ENCODE results near the gene CDC42BPB.

The CDC42BPB gene, protein sequence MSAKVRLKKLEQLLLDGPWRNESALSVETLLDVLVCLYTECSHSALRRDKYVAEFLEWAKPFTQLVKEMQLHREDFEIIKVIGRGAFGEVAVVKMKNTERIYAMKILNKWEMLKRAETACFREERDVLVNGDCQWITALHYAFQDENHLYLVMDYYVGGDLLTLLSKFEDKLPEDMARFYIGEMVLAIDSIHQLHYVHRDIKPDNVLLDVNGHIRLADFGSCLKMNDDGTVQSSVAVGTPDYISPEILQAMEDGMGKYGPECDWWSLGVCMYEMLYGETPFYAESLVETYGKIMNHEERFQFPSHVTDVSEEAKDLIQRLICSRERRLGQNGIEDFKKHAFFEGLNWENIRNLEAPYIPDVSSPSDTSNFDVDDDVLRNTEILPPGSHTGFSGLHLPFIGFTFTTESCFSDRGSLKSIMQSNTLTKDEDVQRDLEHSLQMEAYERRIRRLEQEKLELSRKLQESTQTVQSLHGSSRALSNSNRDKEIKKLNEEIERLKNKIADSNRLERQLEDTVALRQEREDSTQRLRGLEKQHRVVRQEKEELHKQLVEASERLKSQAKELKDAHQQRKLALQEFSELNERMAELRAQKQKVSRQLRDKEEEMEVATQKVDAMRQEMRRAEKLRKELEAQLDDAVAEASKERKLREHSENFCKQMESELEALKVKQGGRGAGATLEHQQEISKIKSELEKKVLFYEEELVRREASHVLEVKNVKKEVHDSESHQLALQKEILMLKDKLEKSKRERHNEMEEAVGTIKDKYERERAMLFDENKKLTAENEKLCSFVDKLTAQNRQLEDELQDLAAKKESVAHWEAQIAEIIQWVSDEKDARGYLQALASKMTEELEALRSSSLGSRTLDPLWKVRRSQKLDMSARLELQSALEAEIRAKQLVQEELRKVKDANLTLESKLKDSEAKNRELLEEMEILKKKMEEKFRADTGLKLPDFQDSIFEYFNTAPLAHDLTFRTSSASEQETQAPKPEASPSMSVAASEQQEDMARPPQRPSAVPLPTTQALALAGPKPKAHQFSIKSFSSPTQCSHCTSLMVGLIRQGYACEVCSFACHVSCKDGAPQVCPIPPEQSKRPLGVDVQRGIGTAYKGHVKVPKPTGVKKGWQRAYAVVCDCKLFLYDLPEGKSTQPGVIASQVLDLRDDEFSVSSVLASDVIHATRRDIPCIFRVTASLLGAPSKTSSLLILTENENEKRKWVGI (N-terminal part only)

DNA sequence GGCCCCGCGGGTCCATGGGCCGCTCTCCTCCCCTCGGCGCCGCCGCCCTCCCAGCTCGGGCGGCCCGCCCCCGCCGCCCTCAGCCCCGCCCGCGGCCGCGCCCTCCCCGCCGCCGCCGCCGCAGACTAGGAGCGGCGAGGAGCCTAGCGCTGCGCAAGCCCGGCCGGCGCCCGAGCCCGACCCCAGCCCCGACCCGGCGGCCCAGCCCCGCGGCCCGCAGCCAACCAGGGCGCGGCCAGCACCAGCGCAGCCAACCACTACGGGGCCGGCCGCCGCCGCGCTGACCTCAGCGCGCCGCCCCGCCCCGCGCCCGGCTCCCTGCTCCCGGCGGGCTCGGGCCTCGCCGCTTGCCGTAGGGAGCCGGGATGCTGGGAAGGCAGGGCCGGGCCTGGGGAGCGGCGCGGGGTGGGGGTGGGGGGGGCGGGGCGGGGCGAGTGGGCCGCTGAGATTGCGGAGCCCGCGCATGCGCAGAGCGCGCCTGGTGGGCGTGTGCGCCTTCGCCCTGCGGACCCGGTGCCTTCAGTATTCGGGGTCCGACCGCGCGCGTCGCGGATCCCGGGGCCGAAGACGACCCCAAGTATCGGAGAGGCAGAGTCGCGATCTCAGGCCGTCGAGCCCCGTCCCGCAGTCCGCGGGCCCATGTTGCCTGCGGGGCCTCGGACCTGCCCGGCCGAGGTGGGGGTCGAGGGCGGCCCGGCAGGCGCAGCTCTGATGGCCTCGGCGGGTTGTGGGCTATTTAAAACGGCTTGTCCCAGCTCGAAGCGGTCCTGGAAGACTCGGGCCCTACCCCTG, at the start of gene CDC42BPB:
Gene CDC42BPB, minus strand, starts transcription at position 178 of the 792 bp plus-strand sequence. CDS start 376 bp downstream, outside the sequence.
- peak within 1 kb of the TSS; percentile 53; the same call in 1 of the 2 replicates for H3K27ac ChIP-seq (ENCODE audit: low read depth, low read length)
- no peaks in the 10 kb centered on the region for H3K36me3 ChIP-seq (ENCODE audit: insufficient read depth, low read length)
- H3K4me3 ChIP-seq (ENCODE audit: low read depth, low read length) = peak within 1 kb of the TSS; percentile 100
- peaks cover 18% of the 10 kb centered on the region for H3K4me1 ChIP-seq (ENCODE audit: control insufficient read depth, insufficient read depth, low read length, unreplicated experiment)
- H3K79me2 ChIP-seq (ENCODE audit: control insufficient read depth, insufficient read depth, low read length, unreplicated experiment) = peaks cover 57% of the 10 kb centered on the region
- peak within 1 kb of the TSS; percentile 99 for H2AFZ ChIP-seq (ENCODE audit: low read length, unreplicated experiment)
- no peaks in the 10 kb centered on the region for H3K27me3 ChIP-seq (ENCODE audit: insufficient read depth, low read length)

- no peak overlapping the region for H3K4me3 ChIP-seq (ENCODE audit: low read depth, low read length)
- H3K36me3 ChIP-seq (ENCODE audit: insufficient read depth, low read length) = no peaks in the 10 kb centered on the region
- H3K79me2 ChIP-seq (ENCODE audit: control insufficient read depth, insufficient read depth, low read length, unreplicated experiment) = no peaks in the 10 kb centered on the region
- H3K27ac ChIP-seq (ENCODE audit: low read depth, low read length) = no peak overlapping the region
- H3K4me1 ChIP-seq (ENCODE audit: control insufficient read depth, insufficient read depth, low read length, unreplicated experiment) = peaks cover 18% of the 10 kb centered on the region
- H2AFZ ChIP-seq (ENCODE audit: low read length, unreplicated experiment) = no peak overlapping the region
- H3K27me3 ChIP-seq (ENCODE audit: insufficient read depth, low read length) = peaks cover 6% of the 10 kb centered on the region; the same call in 1 of the 2 replicates
Measured at GRCh38 chr14:103105580-103106150, 48.3 kb upstream of the CDC42BPB start.

- Histone ChIP-seq H3K4me3 (ENCODE audit: low read depth, low read length) (no peak overlapping the region), H3K4me1 (ENCODE audit: control insufficient read depth, insufficient read depth, low read length, unreplicated experiment) (peaks cover 10% of the 10 kb centered on the region), H3K79me2 (ENCODE audit: control insufficient read depth, insufficient read depth, low read length, unreplicated experiment) (no peaks in the 10 kb centered on the region), H3K27me3 (ENCODE audit: insufficient read depth, low read length) (peaks cover 6% of the 10 kb centered on the region; the same call in 1 of the 2 replicates), H3K36me3 (ENCODE audit: insufficient read depth, low read length) (no peaks in the 10 kb centered on the region), H2AFZ (ENCODE audit: low read length, unreplicated experiment) (no peak overlapping the region), H3K27ac (ENCODE audit: low read depth, low read length) (no peak overlapping the region)
Measured at GRCh38 chr14:103104654-103105452, 47.5 kb upstream of the CDC42BPB start.

DNA sequence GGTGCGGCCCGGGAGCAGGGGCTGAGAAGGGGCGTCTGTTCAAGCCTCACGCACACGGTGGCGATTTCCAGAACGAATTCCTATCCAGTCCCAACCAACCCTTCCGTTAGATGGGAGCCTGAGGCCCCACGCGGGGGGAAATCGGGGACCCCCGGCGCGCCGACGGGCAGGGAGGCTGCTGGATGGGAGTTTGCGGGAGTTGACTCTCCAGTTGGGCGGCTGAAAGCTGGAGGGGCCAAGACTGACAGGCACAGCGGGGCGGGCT, 47.0 kb upstream of the CDC42BPB start:
- Histone ChIP-seq H2AFZ (ENCODE audit: low read length, unreplicated experiment) (no peak overlapping the region), H3K4me1 (ENCODE audit: control insufficient read depth, insufficient read depth, low read length, unreplicated experiment) (peaks cover 7% of the 10 kb centered on the region), H3K36me3 (ENCODE audit: insufficient read depth, low read length) (no peaks in the 10 kb centered on the region), H3K27ac (ENCODE audit: low read depth, low read length) (no peak overlapping the region), H3K79me2 (ENCODE audit: control insufficient read depth, insufficient read depth, low read length, unreplicated experiment) (no peaks in the 10 kb centered on the region), H3K27me3 (ENCODE audit: insufficient read depth, low read length) (peaks cover 6% of the 10 kb centered on the region; the same call in 1 of the 2 replicates), H3K4me3 (ENCODE audit: low read depth, low read length) (peak overlapping the region; percentile 67; the same call in 1 of the 2 replicates)

GRCh38 chr14:103103461-103104388, 46.4 kb upstream of the CDC42BPB start:
- Histone ChIP-seq H3K79me2 (ENCODE audit: control insufficient read depth, insufficient read depth, low read length, unreplicated experiment) (no peaks in the 10 kb centered on the region), H2AFZ (ENCODE audit: low read length, unreplicated experiment) (no peak overlapping the region), H3K4me1 (ENCODE audit: control insufficient read depth, insufficient read depth, low read length, unreplicated experiment) (peaks cover 4% of the 10 kb centered on the region), H3K27me3 (ENCODE audit: insufficient read depth, low read length) (peaks cover 6% of the 10 kb centered on the region; the same call in 1 of the 2 replicates), H3K4me3 (ENCODE audit: low read depth, low read length) (peak overlapping the region; percentile 67), H3K27ac (ENCODE audit: low read depth, low read length) (no peak overlapping the region), H3K36me3 (ENCODE audit: insufficient read depth, low read length) (no peaks in the 10 kb centered on the region)

DNA sequence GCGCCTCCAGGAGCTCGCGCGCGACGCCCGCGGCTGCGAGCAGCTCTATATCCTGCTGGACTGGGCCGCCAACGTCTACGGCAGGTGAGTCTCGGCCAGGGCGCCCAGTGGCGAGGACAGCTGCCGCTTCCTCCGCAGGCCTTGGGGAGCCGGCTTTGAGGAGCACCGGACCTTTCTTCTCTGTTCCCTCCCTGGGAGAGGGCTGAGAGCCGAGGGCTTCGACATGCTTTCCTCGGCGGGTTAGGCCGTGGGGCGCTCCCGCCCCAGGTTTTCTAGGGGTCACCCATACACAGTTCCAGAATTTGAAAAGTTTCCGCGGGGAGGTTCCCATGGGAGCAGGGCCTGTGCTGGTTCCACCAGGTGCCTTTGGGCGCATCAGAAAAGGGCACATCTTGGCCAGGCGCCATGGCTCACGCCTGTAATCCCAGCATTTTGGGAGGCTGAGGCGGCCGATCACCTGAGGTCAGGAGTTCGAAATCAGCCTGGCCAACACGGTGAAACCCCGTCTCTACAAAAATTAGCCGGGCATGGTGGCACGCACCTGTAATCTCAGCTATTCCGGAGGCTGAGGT, 45.4 kb upstream of the CDC42BPB start:
- Histone ChIP-seq H2AFZ (ENCODE audit: low read length, unreplicated experiment) (no peak overlapping the region), H3K36me3 (ENCODE audit: insufficient read depth, low read length) (no peaks in the 10 kb centered on the region), H3K79me2 (ENCODE audit: control insufficient read depth, insufficient read depth, low read length, unreplicated experiment) (no peaks in the 10 kb centered on the region), H3K27ac (ENCODE audit: low read depth, low read length) (no peak overlapping the region), H3K4me3 (ENCODE audit: low read depth, low read length) (no peak overlapping the region), H3K27me3 (ENCODE audit: insufficient read depth, low read length) (peaks cover 6% of the 10 kb centered on the region; the same call in 1 of the 2 replicates), H3K4me1 (ENCODE audit: control insufficient read depth, insufficient read depth, low read length, unreplicated experiment) (no peaks in the 10 kb centered on the region)

DNA sequence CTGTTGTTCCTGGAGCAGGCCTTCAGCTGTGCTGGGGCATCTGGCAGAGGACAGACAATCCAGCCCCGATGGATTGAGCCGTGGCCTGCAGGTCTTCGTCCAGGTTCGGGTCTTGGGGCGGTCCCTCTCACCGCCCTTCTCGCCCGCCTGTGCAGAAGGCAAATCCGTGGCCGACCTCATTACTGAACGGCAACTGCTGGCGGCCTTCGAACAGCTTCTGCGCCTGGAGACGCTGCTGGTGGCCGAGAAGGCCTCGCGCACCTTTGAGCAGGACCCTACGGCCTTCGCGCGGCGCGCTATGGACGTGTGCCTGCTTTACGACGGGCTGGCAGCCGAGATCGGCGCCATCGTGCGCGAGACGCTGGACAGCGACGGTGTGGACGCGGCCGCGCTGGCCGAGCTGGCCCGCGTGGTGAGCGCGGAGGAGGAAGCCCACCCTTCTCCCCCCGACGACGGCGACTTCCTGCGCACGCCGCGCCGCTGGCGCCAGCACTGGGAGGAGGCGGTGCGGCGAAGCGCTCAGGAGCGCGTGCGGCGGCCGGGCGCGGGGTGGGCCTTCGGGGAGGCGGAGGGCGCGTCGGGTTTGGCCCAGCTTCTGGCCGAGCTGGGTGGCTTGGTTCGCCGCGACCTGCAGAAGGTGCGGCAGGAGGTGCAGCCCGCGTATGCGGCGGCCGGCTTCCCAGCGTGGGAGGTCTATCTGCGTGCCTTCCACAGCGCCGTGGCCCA, 44.8 kb upstream of the CDC42BPB start:
- peaks cover 6% of the 10 kb centered on the region; the same call in 1 of the 2 replicates for H3K27me3 ChIP-seq (ENCODE audit: insufficient read depth, low read length)
- no peak overlapping the region for H2AFZ ChIP-seq (ENCODE audit: low read length, unreplicated experiment)
- no peak overlapping the region for H3K4me3 ChIP-seq (ENCODE audit: low read depth, low read length)
- H3K27ac ChIP-seq (ENCODE audit: low read depth, low read length) = no peak overlapping the region
- no peaks in the 10 kb centered on the region for H3K36me3 ChIP-seq (ENCODE audit: insufficient read depth, low read length)
- H3K4me1 ChIP-seq (ENCODE audit: control insufficient read depth, insufficient read depth, low read length, unreplicated experiment) = no peaks in the 10 kb centered on the region
- no peaks in the 10 kb centered on the region for H3K79me2 ChIP-seq (ENCODE audit: control insufficient read depth, insufficient read depth, low read length, unreplicated experiment)
